Thyroid gland (tissue), 4 donors: Measurements from ENCODE around the gene GEN1.

Source experiments
- POLR2A ChIP-seq, 2 donors: fragments of 450-650 bp; IDR thresholded peaks; one replicate each; pipeline ENCODE4 v1.6.1; 2017; ENCODE audit warnings: antibody characterized with exemption in 2 of 2, mild to moderate bottlenecking in 2 of 2, moderate library complexity in 1 of 2
- TF ChIP-seq, protein P1 (sequence below), 6 experiments: fragments of 200-600 bp in 3 of 6; fragments of 450-650 bp in 3 of 6; sonication (generic) in 3 of 6; IDR thresholded peaks; one replicate each; pipeline ENCODE4 v1.5.1; 2016 to 2019; ENCODE audit warnings: antibody characterized with exemption in 6 of 6, mild to moderate bottlenecking in 2 of 6, inconsistent platforms in 1 of 6, moderate library complexity in 1 of 6

- TF ChIP-seq, protein P1, sequence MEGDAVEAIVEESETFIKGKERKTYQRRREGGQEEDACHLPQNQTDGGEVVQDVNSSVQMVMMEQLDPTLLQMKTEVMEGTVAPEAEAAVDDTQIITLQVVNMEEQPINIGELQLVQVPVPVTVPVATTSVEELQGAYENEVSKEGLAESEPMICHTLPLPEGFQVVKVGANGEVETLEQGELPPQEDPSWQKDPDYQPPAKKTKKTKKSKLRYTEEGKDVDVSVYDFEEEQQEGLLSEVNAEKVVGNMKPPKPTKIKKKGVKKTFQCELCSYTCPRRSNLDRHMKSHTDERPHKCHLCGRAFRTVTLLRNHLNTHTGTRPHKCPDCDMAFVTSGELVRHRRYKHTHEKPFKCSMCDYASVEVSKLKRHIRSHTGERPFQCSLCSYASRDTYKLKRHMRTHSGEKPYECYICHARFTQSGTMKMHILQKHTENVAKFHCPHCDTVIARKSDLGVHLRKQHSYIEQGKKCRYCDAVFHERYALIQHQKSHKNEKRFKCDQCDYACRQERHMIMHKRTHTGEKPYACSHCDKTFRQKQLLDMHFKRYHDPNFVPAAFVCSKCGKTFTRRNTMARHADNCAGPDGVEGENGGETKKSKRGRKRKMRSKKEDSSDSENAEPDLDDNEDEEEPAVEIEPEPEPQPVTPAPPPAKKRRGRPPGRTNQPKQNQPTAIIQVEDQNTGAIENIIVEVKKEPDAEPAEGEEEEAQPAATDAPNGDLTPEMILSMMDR (IDR thresholded peaks at IDR 0.05) = no peak
- TF ChIP-seq POLR2A (IDR thresholded peaks at IDR 0.05) = no peak
These were observed 35.2 kb upstream of the GEN1 start for GRCh38 chr2:17718689-17719088.
